Peyer's patch (tissue), 4 donors: Measurements from ENCODE around the gene PLCL2.

Experiments used
- CTCF ChIP-seq, 6 experiments: fragments of 450-650 bp in 4 of 6; fragments of 200-600 bp in 2 of 6; sonication (generic) in 1 of 6; IDR thresholded peaks; one replicate each; pipeline ENCODE4 v1.5.1; 2017 to 2019; ENCODE audit warnings: antibody characterized with exemption in 6 of 6, mild to moderate bottlenecking in 3 of 6, moderate library complexity in 1 of 6
- POLR2A ChIP-seq, 2 donors: fragments of 450-650 bp; IDR thresholded peaks; one replicate each; pipeline ENCODE4 v1.5.1; 2017; ENCODE audit warnings: antibody characterized with exemption in 2 of 2, mild to moderate bottlenecking in 2 of 2, moderate library complexity in 2 of 2

DNA sequence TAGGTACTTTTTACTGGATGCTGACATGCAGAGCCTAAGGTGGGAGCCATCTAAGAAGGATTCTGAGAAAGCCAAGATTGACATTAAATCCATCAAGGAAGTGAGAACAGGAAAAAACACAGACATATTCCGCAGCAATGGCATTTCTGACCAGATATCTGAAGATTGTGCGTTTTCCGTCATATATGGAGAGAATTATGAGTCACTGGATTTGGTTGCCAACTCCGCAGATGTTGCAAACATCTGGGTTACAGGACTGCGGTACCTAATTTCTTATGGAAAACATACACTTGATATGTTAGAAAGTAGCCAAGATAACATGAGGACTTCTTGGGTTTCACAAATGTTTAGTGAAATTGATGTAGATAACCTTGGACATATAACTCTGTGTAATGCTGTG lies 125.1 kb downstream of the PLCL2 start:
- TF ChIP-seq CTCF (IDR thresholded peaks at IDR 0.05) = no peak
- no peak for TF ChIP-seq POLR2A (IDR thresholded peaks at IDR 0.05)
